Bronchial epithelial cell (primary cell): ENCODE measurements around the gene ZNRD2. TPM values are rescaled to one million over a fixed set of nuclear protein-coding genes. Genes with fewer than 3 reads are reported as not detected.

ENCODE experiments used
- DNase-seq: peaks from one replicate; pipeline ENCODE4 v3.0.0-alpha.2; 2010; ENCODE audit warnings: low read depth
- FAIRE-seq: peaks from 2 replicates; lab custom pipeline; 2011; peaks lifted over from hg19 to GRCh38; lab: Jason Lieb, UNC
- H3K27me3 ChIP-seq: 2 replicates; pipeline ENCODE4 v1.5.1; 2011; ENCODE audit warnings: low read length; ENCODE audit not compliant: control insufficient read depth, insufficient read depth
- H3K36me3 ChIP-seq: 2 replicates; pipeline ENCODE4 v1.5.1; 2011; ENCODE audit warnings: low read length; ENCODE audit not compliant: control insufficient read depth, insufficient read depth
- H3K4me3 ChIP-seq: 2 replicates; pipeline ENCODE4 v1.5.1; 2011; ENCODE audit warnings: mild to moderate bottlenecking, low read depth, low read length, control low read depth
- CTCF ChIP-seq: IDR thresholded peaks from 2 replicates; pipeline ENCODE4 v1.5.1; 2011; ENCODE audit warnings: mild to moderate bottlenecking, moderate library complexity, low read length, control low read depth, inconsistent platforms; ENCODE audit not compliant: insufficient read depth, severe bottlenecking
- total RNA-seq: library from RNA; depleted of rRNA; stranded (reverse); fragments of >200 nt; gene quantifications from 2 replicates; pipeline ENCODE4 v1.2.1, GENCODE V29; 2014

The ZNRD2 gene
- total RNA-seq, 1 donor from 2014 or later: 43.4 TPM

GRCh38 chr11:65538232-65538914 lies 31.9 kb upstream of the ZNRD2 start:
- no peak for DNase-seq
- FAIRE-seq: no peak
- Histone ChIP-seq H3K4me3 (no peak overlapping the region), H3K27me3 (no peaks in the 10 kb centered on the region), H3K36me3 (peaks cover 13% of the 10 kb centered on the region)
- no peak for TF ChIP-seq CTCF

- Histone ChIP-seq H3K36me3 (peaks cover 13% of the 10 kb centered on the region), H3K27me3 (no peaks in the 10 kb centered on the region), H3K4me3 (peak overlapping the region; percentile 65)
- no peak for DNase-seq
- TF ChIP-seq CTCF: no peak
- FAIRE-seq: no peak
These were observed 31.1 kb upstream of the ZNRD2 start for GRCh38 chr11:65538915-65539743.

GRCh38 chr11:65539744-65540289 lies 30.5 kb upstream of the ZNRD2 start:
- TF ChIP-seq CTCF: no peak
- Histone ChIP-seq H3K36me3 (peaks cover 13% of the 10 kb centered on the region), H3K4me3 (peak overlapping the region; percentile 65), H3K27me3 (no peaks in the 10 kb centered on the region)
- DNase-seq (peak; percentile 37), FAIRE-seq (no peak)

DNA sequence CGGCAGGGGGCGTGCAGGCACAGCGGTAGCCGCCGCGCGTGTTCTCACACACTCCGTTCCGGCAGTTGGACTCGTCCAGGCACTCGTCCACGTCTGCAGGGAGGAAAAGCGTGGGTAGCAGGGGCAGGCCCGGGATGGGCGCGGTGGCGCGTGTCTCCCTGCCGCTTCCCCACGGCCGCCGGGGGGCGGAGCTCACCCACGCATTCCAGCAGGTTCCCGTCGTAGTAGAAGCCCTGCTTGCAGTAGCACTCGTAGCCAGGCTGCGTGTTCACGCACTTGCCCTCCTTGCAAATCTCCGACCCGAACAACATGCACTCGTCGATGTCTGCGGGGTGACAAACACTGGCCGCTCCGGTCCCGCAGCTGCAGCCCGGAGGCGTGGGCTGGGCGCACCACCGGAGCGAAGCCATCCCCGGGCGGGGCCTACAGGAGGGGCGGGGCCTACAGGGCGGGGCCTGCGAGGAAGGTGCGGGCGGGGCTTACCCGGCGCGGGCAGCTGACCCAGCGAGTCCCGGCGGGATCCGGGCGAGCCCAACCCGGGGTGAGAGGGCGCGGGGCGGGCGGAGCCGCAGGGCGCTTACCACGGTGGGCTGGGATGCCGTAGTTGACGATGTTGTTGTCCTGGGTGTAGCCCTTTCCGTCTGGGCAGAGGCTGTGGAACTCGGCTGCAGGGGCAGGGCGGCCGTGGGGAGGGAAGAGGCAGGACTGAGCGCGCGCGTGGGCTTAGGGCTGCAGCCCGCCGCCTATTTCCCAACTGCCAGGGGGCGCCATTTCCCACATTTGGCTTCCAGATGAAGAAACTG lies 29.8 kb upstream of the ZNRD2 start:
- DNase-seq (peak; percentile 66), FAIRE-seq (no peak)
- Histone ChIP-seq H3K36me3 (peaks cover 10% of the 10 kb centered on the region), H3K27me3 (no peaks in the 10 kb centered on the region), H3K4me3 (peak overlapping the region; percentile 65)
- TF ChIP-seq CTCF: peak; percentile 88

DNA sequence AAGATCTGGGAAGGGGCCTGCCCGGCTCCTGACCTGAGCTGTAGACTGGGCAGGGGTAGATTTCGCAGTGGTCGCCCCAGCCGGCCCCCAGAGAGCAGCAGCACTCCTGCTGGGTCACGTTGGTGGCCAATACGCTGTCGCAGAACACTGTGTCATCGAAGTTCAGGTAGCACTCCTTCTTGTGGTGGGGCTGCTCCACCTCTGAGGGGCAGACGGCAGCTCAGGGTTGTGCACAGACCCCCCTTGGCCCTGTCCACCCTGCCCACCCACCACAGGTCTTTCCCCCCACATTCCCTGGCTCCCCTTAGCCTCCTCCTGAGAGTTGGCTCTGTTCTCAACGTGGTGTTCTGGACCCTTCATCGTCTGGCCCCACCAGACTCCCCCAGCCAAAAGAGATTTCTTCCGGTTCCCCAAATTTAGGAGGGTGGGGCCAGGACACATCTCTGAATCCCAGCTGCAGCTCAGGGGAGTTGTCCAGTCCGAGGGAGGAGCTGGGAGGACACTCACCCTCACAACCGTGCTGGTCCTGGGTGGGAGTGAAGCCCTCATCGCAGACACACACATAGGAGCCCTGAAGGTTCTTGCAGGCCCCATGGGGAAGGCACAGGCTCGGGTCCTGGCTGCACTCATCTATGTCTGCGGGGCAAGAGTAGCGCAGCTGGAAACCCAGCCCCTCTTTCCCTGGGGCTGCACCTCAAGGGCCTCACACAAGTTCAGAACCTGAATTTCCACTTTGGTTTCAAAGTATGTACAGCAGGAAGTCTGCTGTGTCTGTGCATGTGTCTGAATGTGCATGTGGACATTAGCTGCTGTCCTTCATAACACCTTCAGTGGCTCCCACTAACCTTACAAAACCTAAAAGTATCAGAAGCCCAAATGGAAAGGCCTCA lies 28.9 kb upstream of the ZNRD2 start:
- H3K27me3 ChIP-seq: no peaks in the 10 kb centered on the region
- H3K36me3 ChIP-seq: peaks cover 7% of the 10 kb centered on the region
- peak; percentile 84 for DNase-seq
- TF ChIP-seq CTCF: no peak
- peak overlapping the region; percentile 65 for H3K4me3 ChIP-seq
- FAIRE-seq: peak; percentile 80
